GM19043 (cell line): ENCODE results near the gene RPS6KA4.

Experiments
- ATAC-seq: cut with Tn5 transposase; IDR thresholded peaks from one replicate; pipeline ENCODE4 v1.9.1; 2021; ENCODE audit warnings: low read depth; ENCODE audit not compliant: unreplicated experiment

RPS6KA4 gene

DNA sequence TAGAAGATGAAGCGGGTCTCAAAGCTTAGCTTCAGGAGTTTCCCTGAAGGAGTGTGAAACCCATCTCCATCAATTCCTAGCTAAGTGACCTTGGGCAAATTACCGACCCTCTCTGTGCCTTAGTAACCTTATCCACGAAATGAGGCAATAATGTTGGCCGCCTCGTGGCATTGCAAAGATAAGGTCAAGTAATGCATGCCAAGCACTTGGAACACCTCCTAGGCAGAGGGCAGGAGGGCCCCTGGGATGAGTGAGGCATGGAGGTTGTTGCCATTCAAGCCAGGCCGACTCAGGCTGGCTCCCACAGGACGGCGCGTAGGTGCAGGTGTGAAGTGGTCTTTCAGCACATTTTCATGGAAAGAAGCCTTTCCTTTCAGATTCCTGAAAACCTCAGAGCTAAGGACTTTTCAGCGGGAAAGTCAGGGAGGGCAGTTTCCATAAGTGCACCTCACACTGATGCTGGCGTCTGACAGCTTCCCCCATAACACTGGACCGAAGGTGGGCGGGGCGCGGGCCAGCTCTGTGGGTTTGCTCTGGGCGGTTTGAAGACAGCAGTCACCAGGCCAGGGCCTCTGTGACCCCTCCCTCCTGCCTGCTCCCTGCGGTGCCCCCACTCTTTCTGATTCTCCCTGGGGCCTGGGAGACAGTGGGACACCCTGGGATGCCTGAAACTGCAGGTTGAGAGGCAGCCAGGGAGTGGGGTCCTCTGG, 25.2 kb downstream of the RPS6KA4 start:
- no peak for ATAC-seq

DNA sequence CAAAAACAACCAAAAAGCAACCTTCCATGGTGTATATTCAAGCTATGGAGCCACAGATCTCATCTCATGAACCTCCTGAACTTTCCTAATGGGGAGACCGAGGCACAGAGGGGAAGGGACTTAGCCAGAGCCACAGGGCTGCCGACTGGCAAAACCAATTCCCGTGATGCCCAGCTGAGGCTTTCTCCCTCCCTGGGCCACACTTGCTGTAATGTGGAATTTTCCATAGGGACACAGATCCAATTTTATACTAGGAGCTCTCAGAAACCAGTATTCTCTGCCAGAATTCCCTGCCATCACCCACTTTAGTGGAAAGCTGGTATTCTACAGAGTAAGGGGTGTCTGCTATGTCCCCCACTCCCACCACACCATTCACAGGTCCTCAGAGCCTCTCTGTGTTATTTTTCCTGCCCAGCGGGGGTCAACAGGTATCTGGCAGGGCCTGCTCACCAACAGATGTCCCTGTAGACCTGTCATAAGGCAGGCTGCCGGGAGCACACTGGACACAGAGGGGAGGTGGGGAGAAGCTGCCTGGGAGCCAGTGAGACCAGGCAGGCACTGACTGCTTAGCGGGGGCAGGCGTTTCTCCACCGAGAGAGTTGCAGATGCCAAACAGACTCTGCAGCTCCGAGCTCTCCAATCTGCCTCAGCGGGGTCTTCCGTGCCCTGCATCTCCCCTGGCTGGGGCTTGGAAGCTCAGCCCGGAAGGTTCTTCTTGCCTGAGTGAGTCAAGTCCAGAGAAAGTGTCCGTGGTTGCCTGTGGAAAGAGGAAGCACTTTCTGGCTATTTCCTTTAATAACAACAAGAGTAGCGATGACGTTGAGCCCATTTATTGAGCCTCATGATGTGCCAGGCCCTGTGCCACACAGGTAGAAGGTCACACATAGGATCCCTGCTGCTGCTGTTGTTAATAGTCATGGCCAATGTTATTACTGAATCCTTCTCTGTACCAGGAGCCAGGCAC, 26.3 kb downstream of the RPS6KA4 start:
- no peak for ATAC-seq

DNA sequence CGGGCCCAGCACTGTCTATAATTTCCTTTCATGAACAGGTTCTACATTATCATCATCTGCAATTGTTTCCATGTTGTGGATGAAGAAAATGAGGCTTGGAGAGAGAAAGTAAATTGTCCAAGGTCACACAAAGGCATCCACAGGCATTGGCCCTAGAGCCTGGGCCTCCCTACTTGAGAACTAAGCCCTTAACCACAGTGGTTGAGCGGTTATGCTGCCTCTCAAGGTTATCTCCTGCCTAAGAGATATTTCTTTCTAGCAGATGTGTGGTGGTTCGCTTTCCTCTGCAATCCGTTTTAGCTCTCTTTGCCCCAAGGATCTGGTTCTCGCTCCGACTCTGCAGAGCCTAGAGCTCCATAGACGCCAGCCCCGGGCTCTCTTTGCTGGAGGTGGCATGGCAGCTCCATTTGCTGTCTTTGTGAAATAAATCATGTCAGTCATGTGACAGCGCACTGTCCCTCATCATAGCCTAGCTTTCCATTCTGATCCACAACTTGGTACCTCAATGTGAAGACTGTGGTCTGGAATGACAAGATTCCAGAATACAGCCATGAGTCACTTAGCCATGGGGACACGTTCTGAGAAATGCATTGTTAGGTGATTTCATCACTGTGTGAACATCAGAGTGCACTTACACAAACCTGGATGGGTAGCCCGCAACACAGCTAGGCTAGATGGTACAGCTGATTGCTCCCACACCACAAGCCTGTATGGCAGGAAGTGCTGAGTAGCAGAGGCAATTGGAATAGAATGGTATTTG, 27.2 kb downstream of the RPS6KA4 start:
- no peak for ATAC-seq

DNA sequence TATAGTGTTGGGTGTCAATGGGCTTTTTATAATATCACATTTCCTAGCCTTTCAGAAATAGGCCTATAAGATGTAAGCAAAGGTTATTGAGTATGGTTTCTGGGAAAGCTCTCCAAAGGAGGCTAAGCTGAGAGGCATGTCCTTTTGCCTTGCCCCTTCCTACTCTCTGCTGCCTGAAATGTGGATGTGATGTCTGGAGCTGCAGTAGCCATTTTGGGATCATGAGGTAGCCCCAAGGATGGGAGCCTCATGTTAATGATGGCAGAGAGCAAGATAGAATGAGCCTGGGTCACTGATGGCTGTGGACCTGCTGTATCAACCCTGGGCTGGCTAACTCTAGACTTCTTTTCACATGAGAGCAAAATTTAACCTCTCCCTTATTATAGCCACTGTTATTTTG, 29.0 kb downstream of the RPS6KA4 start:
- no peak for ATAC-seq

DNA sequence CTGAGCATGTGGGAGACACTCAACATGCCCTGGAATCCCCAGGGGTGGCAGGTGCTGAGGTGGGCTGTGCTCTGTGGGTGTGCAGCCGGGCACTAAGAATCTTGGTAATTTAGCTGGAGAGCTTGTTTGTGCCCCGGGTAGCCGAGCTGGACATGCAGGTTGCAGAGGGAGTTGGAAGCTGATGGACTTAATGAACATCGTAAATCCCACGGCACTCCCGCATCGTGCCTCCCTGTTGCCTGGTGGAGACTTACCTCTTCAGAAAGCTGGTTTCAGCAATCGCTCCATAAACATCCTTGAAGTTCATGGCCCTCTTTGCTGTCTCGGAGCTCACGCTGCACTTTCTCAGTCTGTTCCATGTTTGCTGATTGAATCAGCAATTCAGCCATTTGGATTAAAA, 29.9 kb downstream of the RPS6KA4 start:
- ATAC-seq: no peak

DNA sequence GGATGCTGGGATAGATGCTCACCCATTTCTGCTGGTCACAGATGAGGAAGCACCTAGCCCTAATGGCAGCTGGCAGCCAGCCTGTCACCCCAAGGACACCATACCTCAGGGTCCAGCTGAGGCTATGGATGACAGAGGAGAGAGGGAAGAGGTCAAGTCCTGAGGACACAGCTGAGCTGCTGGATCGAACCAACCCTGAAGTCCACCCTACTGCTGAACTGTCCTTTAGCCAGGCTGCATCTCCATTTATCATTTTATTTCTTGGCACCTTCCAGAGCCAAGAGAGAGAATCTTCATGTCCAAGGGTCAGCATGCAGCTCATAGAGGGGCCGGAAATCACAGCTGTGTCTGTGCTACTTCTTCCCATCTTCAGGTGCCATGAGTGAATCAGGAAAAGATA, 30.9 kb downstream of the RPS6KA4 start:
- no peak for ATAC-seq

DNA sequence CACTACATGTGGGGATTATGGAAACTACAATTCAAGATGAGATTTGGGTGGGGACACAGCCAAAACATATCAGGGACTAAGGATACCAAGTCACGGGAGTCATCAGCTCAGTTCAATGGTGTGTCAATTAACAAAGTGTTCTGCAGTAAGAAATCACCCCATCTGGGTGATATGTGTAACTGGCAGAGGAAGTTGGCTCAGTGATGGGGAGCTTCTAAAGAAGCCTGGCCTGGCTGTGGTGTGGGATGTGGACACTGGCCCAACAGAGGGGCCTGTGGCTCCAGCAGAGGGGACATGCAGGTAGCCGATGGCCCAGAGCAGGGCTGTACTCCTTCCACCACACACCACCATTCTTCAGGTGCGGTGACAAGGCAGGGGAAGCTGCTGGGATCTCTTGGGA, 31.6 kb downstream of the RPS6KA4 start:
- no peak for ATAC-seq

DNA sequence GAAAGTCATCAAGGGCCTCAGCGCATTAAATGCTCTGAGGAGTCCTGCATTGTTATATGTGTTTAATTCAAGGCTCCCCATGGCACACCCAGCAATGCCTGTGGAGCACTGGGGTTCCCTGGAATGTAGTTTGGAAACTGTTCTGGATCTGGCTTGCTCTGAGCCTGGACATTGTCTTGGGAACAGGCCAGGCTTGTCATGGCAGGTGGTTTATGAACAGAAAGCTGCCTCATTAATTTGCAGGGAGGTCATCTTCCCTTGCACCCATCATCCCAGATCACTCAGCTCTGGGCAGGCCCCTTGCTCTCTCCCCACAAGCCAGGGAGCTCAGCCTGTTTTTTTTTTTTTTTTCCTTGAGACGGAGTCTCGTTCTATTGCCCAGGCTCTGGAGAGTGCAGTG, 32.9 kb downstream of the RPS6KA4 start:
- no peak for ATAC-seq

DNA sequence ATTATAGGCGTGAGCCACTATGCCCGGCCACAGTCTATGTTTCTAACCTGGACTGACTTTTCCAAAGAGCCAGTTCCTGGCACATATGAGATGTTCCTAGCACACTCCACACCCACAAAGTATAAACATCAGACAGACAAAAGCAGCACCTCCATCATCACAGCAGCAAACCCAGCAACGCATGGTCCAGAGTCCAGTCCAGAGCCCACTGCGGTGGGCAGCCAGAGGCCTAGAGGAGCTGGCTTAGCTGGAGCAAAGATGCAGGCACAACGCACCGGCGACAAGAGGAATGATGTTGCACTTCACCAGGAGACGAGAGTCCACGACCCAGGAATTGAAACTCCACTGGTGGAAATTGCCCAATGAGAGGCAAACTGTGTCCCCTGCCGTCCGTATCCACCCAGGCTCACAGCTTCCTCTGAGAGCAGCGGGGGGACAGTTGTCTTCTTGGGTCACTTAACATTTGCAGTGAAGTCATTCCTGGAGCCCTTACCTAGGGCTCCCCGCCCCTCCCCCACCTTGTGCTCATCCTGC, 36.6 kb downstream of the RPS6KA4 start:
- ATAC-seq: no peak

DNA sequence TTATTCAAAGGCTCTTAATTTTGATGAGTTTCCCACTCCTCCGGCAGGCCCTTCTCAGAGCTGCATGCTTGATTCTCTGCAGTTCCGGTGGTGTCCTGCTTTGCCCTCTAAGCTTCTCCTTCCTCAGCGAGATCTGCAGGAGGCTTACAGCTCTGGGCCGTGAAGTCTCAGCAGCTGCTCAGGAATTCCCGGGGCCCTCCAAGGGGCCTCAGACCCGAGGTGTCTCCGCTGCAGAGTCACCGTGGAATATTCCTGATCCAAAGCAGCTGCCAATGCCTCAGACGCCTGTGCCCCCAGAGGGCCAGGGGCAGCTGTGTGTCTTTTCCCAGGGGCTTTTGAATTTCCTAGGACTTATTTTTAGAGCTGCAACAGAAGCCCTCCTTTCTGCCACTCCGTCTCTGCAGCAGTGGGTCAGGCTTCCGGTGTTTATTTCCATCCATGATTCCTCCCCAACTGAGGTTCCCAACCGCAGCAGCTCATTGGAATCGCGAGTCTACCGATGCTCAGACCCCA, 37.2 kb downstream of the RPS6KA4 start:
- no peak for ATAC-seq

DNA sequence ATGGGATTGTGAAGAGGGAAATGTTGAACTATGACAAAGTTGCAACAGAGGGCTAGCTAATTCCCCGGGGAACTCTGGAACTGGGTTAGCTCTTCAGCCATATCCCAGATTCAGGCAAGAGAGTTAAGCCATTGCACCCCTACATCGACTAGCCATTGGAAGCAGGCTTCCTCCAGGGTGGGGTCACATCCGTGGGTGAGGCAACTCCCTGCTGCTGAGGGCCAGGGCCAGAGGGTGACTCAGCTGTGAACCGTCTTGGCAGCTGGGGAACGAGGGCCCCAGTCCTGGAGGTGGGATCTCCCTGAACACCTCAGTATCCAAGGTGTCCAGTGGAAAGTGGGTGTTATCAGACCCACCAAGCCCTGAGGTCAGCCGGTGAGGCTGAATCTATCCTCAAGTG, 41.1 kb downstream of the RPS6KA4 start:
- ATAC-seq: no peak

DNA sequence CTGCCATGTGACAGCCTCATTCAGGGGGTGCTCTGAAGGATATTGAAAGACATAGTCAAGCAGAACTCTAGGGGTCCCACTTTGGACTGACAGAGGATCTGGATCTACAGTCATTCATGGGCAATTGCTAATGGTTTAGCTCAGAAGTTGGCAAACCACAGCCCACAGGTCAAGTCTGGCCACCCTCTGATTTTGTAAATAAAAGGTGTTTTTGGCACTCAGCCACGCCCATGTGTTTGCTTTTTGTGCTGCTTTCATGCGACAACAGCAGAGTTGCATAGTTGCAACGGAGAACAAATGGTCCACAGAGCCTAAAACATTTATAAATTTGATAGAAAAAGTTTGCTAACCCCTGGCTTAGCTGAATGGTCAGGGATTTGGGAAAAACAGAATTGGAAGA, 41.7 kb downstream of the RPS6KA4 start:
- ATAC-seq: no peak

DNA sequence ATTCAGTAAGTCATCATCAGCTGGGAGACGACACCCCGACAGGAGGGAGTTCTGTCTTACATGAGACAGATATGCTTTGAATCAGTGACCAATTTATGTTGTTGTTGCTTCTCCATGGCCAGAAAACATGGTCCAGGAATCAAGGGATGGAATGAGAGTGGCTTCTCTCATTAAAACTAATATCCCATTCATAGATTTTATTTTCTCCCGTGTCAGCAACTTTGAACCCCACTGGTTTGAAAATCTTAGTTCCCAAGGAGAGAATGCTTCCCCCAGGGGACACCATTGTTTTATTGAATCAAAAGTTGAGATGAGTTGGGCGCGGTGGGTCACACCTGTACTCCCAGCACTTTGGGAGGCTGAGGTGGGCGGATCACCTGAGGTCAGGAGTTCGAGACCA, 42.8 kb downstream of the RPS6KA4 start:
- ATAC-seq: no peak

DNA sequence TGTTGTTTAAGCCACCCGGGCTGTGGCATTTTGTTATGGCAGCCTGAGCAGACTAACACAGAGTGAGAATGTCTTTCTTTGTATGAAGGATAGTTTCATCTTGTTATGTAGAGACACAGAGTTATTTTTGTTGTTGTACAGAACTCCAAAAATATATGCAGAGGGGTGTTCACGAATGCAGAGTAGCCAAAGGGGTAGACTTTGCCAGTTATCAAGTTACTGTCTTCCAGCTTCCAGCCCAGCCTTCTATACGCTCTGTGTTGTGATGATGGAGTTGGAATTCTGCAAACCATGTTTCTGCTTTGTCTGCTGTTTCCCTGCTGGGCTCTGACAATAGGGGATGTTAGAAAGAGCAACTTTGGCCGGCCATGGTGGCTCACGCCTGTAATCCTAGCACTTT, 44.1 kb downstream of the RPS6KA4 start:
- ATAC-seq: no peak

DNA sequence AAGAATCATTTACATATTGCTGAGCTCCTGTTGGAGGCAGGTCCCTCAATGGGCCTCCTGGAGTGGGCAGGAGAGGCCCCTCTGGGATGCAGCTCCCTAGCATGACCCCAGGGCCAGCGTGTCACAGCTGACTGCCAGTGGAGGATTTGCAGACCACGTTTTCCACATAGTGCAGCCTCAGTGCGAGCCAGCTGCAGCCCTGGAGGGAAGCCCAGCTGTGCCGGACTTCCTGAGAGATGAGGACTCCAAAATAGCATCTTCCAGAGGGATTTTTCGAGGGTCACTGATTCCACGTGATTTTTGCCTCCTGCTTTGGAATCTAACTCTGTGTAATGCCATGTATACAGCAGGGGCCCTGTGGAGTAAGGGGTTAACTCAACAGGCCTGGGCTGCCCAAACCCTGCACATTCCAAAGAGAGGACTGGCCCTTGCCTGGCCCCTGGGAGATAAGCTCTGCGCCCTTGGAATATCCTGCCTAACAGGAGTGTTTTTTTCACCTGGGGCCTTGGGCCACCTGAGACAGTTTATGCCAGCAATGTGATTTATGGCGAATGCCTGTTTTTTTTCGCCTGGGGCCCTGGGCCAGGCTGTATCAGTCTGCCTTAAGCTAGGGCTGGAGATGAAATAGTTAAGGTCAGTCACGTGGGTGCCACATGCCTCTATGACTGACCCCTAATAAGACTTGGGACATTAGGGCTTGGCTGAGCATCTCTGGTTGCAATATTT, 47.4 kb downstream of the RPS6KA4 start:
- ATAC-seq: no peak

DNA sequence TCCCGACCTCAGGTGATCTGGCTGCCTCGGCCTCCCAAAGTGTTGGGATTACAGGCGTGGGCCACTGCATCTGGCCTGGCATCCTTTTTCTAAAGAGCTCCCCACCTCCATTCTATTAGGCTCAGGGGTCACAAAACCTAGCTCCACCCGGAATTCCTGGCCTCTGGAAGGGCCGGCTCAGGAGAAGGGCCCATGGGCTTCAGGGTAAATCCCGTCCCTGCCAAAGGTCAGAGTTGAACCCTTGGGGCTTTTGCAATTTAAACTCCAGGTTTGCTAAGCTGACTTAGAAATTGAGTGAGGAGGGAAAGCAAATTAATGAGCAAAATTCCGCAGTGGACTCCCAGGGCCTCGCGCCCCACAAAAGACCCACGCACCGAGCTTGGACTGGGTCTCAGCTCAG, 48.3 kb downstream of the RPS6KA4 start:
- no peak for ATAC-seq

DNA sequence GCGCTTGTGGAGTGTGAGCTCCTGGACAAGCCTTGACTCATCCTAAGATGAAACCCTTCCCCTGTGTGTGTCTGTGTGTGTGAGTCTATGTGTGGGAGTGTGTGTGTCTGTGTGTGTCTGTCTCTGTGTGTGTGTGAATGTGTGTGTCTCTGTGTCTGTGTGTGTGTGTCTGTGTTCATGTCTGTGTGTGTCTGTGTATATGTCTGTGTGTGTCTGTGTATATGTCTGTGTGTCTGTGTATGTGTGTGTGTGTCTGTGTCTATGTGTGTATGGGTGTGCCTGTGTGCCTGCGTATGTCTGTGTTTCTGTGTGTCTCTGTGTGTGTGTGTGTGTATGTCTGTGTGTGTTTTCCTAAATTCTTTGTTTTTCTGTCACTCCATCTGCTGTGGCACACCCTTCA, 48.7 kb downstream of the RPS6KA4 start:
- no peak for ATAC-seq

DNA sequence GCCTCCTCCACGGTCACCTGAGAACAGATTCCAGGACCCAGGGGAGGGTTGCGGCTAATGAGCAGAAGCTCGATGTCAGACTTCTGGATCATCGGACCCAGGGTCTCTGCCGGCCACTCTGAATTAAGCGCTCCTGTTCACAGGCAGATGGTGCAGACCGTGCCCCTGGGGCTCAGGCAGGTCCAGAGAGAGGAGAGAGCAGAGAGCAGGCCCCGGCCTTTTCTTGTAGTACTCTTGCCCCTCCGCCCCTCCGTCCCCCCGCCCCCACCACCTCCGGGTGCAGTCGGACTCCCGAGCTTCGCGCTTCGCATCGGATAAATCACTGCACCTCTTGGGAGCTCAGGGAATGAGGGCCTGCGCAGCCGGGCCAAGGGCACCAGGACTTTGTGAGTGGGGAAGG, 50.3 kb downstream of the RPS6KA4 start:
- ATAC-seq: no peak

DNA sequence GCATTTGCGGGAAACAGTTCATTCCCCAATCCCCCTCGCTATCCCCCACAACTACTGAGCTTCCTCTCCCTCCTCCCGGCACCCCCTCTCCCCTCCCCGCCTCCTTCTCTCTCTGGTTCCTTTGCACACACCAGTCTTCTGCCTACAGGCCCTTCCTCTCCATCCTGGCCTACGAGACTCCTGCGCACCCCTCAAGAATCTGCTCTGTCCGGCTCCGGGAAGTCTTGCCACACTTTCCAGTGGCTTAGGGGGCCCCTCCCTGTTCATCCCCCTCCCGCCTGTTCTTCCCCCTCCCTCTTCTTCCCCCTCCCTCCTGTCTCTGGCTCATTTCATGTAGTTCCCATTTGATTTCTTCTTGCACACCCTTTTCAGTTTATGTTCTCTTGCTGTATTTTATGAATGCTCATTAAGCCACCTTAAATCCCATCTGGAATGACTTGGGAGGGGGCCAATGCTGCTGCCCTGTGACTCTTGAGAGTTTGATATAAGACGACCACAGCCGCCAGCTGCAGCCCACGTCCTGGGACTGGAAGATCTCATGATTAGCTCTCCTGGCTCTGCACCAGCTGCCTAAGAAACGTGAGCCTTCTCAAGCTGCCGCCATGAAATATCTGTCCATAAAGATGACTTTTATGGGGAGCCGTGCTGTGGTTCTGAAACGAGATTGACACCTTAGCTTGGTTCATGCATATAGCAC, 50.9 kb downstream of the RPS6KA4 start:
- ATAC-seq: no peak

DNA sequence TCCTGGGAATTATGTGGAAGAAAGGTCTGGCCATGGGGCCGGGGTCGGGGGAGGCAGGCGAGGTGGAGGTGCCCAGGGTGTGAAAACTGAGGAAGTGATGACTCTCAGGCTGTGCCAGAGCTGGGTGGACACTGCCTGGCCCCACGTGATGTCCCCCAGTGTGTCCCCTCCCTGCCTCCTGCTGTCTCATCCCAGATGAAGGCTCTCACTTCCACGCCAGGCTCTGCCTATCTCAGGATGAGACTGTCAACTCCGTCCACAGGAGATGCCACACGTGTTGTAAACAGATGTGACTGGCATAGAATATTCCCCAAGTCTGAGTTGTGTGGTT, 51.4 kb downstream of the RPS6KA4 start:
- ATAC-seq: no peak
